ACHN (cell line): ENCODE data around the gene DNAJC10.

ENCODE experiments used
- DNase-seq: peaks from one replicate; pipeline ENCODE4 v3.0.0-alpha.2; 2015
- in situ Hi-C: cut with HindIII; loops from 2 replicates; pipeline ENCODE4 v1.10.0; 2017; ENCODE audit warnings: low sequenced_read_pairs, low pct_ligation_motif_present, low pct_unique_long_range_greater_than_20kb

Gene DNAJC10

DNA sequence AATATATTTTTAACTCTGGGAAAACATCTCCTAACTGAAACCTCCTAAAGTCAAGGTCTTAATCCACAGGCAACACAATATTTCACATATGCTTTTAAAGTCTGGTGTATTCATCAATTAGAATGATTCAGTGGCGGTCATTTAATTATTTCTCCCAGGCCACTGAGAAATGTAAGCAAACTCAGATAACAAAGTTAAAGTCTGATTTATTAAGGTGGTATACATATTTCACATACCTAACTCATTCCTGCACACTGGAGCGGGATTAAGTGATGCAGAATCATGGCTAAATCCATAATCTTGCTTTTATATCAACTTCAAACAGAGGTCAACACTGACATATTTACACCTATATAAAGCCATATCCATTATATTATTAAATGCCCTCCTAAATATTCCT is 106.7 kb downstream of the DNAJC10 start:
- in situ Hi-C loops = no loop called here
- DNase-seq = no peak

DNA sequence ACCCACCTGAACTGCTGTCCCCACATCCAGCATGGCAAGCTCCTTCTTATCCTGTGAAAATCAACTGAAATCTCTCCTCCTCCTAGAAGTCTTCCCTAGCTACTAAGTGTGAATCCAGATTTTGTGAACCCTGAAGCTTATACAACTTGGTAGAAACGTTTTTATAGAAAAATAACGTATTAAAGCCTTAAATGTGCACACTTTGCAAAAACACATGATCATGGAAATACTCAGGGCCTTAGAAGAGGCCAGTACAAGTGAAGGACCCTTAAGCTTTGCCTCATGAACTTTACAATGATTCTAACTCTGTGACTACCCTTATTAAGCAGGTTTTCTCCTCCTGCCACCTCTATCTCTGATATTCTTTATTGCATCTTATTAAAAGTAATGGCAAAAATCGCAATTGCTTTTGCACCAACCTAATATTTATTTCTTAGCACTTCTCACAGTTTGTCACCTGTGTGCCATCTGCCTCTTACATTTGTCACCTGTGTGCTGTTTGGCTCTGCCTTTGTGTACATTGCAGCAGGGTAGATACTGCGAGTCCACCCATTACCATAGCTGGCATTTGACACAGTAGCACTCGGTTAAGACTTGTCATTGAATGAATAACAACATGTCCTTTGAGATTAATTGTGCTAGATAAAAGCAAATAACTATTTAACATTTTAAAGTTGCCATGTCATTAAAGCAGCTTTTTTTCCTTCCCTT is 108.2 kb downstream of the DNAJC10 start:
- DNase-seq = no peak
- in situ Hi-C loops = no loop called here

DNA sequence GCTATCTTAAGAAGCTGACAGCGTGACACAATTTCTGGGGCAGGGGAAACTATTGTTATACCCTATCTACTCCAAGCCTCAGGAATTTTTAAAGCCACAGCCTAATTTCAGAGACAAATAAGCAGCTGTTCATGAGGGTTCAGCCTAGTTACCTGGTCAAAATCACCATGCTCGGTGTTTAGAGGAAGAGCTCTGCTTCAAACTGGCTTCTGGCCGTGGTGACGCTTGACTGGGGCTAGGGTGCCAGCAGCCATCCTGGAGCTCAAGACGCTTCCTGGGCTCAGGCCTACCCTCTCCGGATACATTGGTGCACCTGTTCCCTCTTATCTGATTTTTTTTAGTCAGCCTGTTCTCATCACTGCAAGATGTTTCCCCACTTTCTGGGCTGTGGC is 108.7 kb downstream of the DNAJC10 start:
- no peak for DNase-seq
- in situ Hi-C loops = no loop called here

DNA sequence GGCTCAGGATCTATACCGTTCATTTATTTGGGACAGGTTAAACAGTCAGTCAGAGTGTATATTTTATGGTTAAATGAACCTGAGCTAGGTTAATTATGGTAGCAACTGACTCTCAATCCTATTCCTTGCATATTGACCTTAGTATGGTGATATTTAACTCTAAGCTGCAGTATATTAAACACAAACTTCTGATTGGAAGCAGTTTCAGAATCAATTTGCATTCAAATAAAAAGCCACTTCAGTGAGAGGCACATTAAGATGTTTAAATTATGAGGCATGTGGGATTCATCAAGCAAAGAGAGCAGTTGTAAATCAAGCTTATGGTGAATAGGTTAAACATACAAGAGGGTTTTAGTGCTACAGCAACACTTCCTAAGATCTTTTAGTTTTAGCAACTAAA is 110.0 kb downstream of the DNAJC10 start:
- in situ Hi-C loops = no loop called here
- DNase-seq = no peak

DNA sequence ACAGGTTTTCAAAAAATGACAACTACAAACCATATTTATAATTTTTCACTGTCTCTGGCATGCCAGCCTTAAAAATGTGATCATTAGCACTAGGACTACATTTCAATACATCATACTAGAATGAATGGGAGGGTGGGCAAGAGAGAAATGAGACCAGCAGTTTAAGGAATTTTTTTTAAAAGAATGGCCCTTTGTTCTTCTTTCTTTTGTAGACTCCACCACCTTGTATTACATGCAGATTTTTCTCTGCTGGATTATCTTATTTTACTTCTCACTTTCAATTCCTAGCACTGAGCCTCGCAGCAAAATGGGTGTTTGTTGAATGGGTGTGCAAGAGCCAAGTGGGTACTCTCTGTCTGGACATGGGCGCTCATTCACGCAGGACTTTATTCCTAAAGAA is 110.4 kb downstream of the DNAJC10 start:
- DNase-seq = no peak
- in situ Hi-C loops = no loop called here

DNA sequence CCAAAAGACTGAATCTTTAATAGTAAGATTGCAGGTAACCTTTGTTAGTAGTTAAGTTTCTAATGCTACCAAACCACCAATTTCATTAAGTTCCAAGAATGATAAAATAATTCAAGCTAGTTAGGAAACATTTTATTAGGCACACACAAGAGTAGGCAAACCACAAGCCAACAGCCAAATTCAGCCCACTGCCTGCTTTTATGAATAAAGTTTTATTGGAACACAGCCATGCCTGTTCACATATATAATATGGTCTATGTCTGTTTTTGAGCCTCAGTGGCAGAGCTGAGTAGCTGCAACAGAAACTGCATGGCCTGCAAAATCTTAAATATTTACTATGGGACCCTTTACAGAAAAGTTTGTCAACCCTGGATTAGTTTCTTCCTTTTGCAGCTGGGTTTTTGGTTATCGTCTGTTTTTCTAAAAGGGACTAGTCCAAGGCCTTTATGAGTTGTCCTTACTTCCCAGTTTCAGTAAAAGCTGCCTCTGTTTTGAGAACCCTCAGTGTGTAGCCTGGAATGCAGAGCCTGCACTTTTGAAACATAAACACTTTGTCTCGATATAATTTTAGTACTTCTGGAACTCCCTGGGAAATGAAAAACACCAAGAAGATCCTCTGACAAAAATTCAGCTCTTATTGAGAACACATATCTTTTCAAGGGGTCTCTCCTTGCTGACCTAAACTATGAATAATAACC is 111.3 kb downstream of the DNAJC10 start:
- in situ Hi-C loops = no loop called here

DNA sequence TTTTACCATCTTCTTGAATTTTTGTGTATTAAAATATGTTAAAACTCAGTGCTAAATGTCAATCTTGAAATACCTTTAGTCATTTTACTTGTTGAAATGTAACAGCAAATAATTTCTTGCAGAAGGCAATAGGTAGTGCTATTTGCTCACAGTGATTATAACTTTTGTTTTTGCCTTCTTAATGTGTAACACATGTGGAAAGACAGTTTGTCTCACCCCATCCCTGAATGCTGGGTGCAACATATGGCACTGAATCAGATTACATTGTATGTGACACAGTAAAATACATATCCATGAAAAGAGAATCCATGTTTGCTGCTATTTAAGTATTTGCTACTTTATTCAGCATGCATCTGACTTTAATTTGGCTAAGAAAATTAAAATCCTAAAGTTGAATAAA is 115.0 kb downstream of the DNAJC10 start:
- in situ Hi-C loops = no loop called here
- no peak for DNase-seq

More for the DNA sequence above, 111.3 kb downstream of the DNAJC10 start:
- no peak for DNase-seq

DNA sequence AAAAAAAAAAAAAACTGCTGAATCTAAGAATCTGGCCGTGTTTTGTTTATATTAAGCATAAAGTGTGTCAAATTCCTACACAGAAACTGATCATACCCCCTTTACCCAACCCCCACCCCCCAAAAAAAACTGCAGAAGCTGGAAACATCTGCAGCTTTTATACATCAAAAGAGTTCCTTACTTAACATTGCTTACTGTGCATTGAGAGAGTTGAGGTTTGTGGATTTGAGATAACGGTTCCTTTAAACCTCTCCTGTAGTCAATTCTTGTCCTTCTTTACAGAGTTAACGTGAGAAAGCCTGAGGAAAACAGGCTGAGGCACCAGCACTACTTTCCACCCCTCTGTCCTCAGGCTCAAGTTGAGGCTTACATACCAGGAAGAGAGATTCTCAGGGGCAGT is 115.9 kb downstream of the DNAJC10 start:
- DNase-seq = no peak
- in situ Hi-C loops = no loop called here

DNA sequence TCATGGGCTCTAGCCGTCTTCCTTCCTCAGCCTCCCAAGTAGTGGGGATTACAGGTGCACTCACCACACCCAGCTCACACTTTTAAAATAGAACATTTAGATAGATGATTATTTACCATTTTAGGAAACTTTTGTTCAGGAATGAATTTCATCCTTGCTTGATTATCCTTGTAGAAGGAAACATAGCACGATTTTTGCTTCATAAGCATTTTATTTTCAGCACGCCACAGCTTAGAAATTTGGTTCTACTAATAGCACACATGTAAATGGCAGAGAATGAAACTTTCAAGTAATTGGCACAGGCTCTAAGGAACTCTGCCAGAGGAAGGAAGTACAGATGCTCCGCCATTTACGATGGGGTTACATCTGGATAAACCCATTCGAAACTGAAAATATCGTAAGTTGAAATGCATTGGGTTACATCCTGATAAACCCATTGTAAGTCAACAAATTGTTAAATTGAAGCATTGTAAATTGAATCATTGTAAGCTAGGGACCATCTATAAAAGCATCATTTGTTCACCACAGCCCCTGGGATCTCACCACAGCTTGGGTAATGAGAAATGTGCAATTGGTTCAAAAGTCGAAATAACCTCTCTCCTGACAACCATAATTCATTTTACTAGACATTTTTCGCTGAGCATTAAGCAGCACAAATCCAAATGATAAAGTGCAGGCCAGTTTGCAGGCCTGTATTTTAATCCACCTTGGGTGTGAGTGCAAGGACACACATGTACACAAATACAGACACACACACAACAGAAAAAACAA is 117.2 kb downstream of the DNAJC10 start:
- in situ Hi-C loops = no loop called here
- DNase-seq = no peak

DNA sequence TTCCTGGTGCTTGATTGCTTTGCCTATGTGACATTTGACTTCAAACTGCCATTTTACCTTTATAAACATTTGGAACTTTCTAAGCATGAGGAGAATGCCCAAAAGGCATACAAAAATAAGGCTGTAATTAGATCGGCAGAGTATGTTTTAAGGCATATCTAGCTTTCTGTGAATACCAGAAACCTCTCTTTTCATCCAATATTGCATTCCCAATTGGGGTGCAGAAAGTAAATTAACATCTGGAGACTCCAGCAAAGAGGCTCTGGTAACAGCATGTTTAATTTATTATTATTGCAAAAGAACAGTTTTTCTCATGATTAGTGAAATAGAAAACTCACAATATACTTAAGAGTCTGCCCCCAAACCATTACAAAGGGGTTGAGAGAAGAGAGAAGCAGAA is 118.2 kb downstream of the DNAJC10 start:
- in situ Hi-C loops = no loop called here
- DNase-seq = no peak

DNA sequence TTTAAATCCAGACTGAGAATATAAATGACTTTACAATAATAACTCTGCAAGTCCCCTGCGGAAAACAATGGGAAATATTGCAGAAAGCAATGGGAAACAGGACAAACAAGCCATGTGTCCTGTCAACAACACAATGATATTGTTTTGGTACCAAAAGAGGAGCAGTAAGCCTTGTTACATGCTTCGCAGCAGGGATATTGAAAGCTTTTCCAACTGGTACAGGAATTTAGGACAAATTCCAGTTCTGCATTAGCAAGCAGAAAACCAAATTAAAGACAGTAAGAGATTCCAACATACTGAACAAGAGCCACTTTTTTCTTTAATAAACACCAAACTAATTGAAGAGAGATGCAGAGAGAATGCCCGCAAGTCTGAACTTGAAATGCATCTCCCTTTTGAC is 120.4 kb downstream of the DNAJC10 start:
- DNase-seq = no peak
- in situ Hi-C loops = no loop called here
